Measurements from ENCODE around the gene FCMR.
"Not testable (repeated sequence)": the region's sequence is repeated elsewhere in the genome, so short reads cannot be mapped to it uniquely, and the experiment has no call there.

Gene FCMR

DNA sequence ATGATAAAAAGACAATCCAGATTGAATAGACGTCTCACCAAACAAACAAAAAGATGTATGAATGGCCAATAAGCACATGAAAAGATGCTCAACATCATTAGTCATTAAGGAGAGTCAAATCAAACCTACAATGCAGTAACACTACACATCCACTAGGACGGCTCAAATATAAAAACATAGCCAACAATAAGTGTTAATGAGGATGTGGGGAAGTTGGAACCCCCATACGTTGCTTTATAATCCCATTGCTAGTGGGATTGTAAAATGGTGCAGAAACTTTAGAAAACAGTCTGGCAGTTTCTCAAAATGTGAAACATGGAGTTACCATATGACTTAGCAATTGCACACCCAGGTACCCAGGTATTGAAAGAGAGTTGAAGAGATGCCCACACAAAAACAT is 39.2 kb downstream of the FCMR start:
- DNase-seq (ENCODE audit: extremely low read depth in 1 of 2, low read depth in 1 of 2): no peak

DNA sequence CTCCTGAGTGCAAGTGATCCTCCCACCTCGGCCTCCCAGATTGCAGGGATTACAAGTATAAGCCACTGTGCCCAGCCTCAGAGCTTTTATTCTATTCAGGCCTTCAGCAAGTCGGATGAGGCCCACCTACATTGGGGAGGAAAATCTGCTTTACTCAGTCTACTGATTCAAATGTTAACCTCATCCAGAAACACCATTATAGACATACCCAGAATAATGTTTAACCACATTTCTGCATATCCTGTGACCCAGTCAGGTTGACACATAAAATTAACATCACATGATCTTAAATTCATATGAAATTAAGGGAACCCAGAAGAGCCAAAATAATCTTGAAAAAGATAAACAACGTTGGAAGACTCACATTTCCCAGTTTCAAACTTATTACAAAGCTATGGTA is 41.4 kb downstream of the FCMR start:
- no peak for DNase-seq (ENCODE audit: extremely low read depth in 1 of 2, low read depth in 1 of 2)

DNA sequence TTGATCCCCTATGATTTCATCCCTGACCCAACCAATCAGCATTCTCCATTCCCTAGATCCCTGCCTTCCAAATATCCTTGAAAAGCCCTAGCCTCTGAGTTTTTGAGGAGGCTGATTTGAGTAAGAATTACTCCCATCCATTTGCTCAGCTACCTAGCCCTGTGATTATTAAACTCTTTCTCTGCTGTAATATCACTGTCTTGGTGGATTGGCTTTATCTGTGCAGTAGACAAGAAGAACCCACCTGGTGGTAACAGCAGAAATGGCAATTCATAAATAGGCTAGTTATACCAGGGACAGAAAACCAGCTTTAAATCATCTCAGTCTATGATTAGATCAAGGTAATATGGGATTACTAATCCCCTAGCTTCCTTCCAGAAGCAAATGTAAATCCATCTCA is 43.3 kb downstream of the FCMR start:
- DNase-seq (ENCODE audit: extremely low read depth in 1 of 2, low read depth in 1 of 2): no peak

DNA sequence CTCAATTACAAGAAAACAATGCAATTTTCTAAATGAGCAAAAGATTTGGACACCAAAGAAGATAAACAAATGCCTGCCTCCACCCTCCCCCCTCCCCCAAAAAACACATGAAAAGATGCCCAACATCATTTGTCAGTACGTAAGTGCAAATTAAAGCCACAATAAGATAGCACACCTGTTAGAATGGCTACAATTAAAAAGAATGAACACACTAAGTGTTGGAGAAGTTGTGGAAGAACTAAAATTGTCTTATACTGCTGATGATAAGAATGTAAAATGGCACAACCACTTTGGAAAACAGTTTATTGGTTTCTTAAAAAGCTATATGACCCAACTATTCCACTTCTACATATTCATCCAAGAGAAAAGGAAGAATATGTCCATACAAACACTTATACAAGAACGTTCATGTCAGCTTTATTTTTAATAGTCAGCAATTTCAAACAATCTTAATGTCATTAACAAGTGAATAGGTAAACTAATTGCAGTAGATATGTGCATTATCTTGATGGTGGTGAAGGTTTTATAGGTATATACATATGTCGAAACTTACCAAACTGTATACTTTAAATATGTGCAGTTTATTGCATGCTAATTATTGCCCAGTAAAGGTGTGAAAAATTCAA is 45.9 kb downstream of the FCMR start:
- no peak for DNase-seq (ENCODE audit: extremely low read depth in 1 of 2, low read depth in 1 of 2)

DNA sequence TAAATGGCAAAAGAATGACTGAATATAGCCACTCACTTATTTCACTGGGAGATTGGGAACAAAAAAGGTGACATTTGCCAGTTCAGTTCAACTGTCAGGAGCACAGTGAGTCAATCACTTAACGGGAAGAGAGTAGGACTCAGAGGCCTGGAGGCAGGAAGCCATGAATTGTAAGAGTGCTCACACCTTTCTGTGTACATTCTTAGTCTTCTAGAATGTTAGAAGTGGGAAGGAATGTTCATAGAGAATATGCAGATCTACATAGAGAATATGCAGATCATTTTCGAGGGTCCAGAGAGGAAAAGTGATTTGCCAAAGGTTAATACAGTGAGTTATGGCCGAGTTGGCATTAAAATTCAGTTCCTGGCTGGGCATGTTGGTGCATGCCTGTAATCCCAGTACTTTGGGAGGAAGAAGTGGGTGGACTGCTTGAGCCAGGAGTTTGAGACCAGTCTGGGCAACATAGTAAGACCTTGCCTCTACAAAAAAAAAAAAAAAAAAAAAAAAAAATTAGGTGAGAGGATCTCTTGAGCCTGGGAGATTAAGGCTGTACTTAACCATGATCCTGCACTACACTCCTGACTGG is 48.0 kb downstream of the FCMR start:
- DNase-seq (ENCODE audit: extremely low read depth in 1 of 2, low read depth in 1 of 2): no peak

DNA sequence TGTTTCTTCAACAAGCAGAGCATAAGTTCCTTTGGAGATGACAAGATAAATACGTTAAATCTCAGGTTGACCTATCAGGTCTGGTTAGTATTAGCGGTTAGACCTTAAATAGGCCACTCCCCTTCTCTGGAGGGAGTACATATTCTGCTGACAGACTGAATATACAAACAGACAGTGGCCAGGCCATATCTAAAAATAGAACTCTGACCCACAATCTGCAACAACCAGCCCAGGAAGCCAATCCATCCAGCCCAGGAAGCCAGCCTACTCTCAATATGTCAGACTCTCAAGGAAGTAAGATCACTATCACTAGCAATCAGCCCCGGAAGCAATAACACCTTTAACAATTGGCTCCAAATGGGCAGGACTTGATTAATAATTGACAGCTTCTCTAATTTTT is 49.6 kb downstream of the FCMR start:
- no peak for DNase-seq (ENCODE audit: extremely low read depth in 1 of 2, low read depth in 1 of 2)

DNA sequence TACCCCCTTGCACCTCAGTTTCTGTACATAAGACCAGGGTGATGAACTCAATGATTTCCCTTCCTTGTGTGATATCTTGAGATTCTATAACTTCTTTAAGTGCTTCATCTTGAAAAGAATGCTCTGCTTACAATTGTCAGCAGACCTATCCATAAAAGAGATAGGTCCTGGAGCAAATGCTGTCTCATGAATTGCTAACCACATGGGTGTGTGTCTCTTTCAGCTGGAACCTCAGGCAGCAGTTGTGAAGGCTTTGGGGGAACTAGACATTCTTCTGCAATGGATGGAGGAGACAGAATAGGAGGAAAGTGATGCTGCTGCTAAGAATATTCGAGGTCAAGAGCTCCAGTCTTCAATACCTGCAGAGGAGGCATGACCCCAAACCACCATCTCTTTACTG is 53.5 kb downstream of the FCMR start:
- no peak for DNase-seq (ENCODE audit: extremely low read depth in 1 of 2, low read depth in 1 of 2)

DNA sequence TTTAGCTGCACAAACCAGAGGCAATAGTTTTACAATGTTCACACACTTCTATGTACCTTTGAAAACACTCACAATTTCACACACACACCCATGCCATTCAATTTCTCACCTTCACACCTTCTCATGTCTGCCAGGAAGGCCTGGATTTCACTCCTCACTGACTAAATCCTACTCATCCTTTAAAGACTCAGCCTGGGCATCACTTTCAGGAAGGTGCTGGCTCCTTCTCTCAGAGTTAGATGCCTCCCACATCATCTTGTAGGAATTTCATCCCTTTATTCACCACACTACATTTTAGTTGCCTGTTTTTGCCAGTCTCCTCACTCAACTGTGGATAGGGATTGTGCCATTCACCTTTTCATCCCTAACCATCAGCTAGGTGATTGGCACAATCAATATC is 54.0 kb downstream of the FCMR start:
- DNase-seq (ENCODE audit: extremely low read depth in 1 of 2, low read depth in 1 of 2): no peak

DNA sequence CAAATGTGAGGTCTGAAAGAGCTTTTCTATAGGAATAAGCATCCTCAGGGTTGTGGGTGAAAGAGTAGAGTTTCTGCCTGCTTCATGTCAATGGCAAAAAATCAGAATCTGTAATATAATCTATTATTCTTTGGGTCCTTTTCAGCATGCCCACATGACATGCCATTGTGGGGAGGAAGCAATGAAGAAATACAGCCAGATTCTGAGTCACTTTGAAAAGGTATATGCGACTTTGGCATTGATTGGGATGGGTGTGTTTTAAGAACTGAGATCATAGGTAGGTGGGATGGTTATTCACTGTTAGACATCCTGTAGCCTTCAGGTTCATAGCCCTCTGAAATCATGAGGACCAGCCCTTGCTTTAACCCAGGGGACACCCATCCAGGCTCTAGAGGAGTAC is 54.5 kb downstream of the FCMR start:
- DNase-seq (ENCODE audit: extremely low read depth in 1 of 2, low read depth in 1 of 2): no peak

DNA sequence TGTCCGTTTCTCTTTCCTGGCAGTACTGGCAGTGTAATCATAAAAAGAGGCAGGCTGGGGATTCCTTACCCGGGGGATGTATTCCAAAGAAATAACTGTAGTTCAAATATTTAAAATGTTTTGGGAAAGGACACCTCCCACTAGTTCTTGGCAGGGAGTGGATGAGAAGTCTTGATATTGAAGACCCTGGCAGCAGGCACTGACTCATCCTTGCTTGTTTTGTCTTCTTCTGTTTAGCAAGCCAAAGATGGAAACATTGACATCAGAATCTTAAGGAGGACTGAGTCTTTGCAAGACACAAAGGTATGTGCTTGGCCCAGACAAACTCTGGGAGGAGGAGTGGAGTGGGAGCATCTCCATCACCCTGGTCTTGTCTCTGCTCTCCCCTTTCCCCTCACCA is 55.7 kb downstream of the FCMR start:
- DNase-seq (ENCODE audit: extremely low read depth in 1 of 2, low read depth in 1 of 2): no peak

DNA sequence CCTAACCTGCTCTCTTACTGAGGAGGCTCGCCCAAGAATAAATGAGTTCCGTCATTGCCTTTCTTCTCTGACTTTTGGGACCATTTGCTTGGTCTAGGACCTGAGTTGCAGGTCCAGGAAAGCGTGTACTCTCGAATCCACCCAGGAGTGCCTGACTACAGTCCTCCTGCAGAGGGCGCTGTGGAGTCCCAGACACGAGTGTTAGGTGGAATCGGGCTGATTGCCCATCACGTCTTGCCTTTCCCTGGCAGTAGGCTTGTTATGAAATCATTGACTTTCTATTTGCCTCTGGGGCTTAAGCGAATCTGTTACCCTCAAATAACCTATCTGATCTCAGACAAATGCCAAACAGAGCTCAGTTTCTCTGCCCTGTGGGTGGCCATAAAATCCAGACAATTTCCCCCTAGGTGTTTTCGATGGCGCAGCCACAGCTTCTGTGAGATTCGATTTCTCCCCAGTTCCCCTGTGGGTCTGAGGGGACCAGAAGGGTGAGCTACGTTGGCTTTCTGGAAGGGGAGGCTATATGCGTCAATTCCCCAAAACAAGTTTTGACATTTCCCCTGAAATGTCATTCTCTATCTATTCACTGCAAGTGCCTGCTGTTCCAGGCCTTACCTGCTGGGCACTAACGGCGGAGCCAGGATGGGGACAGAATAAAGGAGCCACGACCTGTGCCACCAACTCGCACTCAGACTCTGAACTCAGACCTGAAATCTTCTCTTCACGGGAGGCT is 56.6 kb downstream of the FCMR start, which contains the start of gene IL20:
Gene IL20, plus strand, starts transcription at position 685 of the 733 bp plus-strand sequence. CDS start 230 bp downstream, outside the sequence.
- peak; percentile 73 to 83 for DNase-seq (ENCODE audit: extremely low read depth in 1 of 2, low read depth in 1 of 2)

DNA sequence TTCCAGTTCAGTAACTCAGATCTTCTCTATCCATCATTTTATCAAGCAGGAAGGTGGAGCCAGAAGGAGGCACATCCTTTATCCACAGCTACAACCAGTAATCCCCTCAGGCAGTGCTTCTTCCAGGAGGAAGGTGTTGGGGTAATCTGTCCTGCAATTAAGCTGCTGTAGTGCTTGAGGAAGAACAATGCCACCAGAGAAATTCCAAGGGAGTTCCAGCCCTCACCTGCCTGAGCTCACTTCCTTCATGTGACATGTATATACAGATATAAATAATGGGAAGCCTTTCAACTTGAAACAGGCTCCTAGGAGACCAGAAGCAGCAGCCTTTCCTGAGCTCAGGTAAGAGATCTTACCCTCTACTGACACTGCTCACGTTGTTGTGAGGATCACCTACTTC is 58.5 kb downstream of the FCMR start:
- DNase-seq (ENCODE audit: extremely low read depth in 1 of 2, low read depth in 1 of 2): no peak

DNA sequence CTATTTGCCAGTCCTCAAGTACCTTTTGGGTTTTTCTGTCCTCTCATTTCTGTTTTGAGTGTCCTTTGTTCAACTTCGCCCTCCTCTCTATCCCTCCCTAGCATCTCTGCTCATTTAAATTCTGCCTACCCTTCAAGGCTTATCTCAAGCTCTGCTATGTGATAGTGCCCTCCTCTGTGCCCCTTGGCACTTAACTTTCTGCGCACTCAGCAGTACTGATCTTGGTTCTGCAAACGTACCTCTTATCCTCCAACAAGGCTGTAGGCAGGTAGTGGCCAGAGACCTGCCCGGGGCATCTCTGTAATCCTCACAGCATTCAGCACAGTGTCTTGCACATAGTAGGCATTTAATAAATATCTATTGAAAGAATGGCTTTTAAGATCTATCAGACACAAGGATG is 61.6 kb downstream of the FCMR start:
- DNase-seq (ENCODE audit: extremely low read depth in 1 of 2, low read depth in 1 of 2): no peak

DNA sequence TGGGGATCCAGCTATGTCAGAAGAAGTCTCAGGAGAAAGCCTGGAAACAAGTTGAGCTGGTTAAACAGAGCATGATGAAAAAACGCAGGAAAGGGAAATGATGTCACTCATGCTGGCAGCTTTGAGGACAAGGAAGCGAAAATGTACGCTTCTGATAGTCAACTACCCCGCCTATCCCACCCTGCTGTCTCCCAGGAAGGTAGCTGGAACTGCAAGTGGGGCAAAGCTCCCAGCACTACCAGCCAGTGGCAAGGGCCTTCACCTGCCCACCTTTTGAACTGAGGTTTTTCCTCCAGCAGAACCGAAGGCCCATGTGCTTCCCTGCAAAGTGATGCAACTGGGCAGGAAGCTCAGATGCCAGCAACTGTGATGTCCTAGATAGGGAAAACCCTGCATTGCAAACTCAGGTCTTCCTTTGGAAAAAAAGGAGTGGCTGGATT is 62.6 kb downstream of the FCMR start:
- DNase-seq (ENCODE audit: extremely low read depth in 1 of 2, low read depth in 1 of 2): no peak

DNA sequence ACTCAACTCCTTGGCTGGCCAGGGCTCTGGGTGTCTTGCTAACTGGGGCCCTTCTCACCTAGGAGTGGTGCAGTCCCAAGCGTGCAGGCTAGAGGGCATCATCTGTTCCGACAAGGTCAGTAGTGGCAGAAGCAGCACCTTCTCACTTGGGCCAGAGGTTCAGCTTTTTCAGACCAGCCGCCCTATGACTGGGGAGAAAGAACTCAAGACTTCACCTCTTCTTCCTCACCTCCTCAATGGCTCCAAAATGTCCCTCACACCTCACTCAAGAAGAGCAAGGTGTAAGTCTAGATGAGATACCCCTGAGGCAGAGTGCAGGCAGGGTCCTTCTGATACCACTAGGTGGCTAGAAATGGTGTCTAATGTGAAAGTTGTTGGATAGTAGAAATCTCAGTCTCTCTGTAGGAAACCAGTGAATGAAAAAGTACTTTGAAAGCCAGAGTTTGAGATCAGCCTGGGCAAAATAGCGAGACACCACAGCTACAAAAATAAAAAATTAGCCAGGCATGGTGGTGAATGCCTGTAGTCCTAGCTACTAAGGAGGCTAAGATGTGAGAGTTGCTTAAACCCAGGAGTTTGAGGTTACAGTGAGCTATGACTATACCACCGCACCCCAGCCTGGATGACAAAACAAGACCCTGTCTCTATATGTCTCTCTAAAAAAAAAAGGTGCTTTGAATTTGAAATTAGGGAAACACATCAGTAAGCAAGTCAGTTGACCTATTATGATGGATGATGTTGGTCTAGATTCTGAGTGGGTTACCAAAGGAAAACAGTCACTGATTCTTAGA is 64.9 kb downstream of the FCMR start:
- DNase-seq (ENCODE audit: extremely low read depth in 1 of 2, low read depth in 1 of 2): no peak

DNA sequence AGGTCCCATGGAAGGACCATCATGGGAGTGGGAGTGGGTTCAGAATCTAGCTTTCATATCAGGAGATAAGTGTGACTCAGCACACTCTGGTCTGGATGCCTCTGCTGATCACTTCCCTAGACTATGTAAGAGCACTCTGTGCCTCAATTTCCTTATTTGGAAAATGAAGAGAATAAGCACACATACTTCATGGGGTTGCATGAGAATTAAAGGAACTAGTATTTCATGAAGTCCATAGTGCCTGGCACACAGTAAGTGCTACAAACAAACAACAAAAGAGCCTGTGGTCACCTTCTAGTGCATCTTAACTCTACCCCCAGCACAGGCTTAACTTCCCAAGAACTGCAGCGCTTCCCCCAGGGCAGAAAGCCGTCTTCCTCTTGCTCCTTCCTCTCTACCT is 65.9 kb downstream of the FCMR start:
- no peak for DNase-seq (ENCODE audit: extremely low read depth in 1 of 2, low read depth in 1 of 2)

DNA sequence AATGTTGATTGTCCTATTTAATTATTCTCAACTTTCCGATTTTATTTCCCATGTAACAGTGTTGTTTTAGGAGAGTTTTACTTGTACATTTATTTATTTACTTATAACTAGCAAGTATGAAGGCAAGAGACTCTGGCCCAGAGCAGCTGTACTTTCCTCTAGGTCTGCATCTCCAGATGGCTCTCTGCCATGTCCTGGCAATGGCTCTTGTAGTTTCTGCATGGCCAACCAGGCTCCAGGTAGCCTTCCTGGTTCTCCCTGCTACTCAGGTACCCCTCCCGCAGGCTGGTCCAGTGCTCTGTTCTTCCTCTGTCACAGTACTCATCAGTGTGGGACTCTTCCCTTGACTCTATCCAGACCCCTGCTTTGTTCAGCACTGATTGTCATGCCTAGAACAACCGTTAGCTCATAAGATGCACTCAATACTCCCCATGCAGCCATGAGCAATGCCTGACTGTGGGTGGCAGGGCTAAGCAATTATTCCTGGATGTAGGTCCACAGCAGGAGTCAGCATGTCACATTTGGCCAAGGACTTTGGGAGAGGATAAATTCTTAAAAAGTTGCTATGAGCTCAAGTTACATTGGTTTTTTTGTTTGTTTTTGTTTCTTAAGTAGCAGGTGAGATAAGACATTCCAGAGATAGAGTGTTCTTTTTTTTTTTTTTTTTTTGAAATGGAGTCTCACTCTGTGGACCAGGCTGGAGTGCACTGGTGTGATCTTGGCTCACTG is 67.2 kb downstream of the FCMR start:
- no peak for DNase-seq (ENCODE audit: extremely low read depth in 1 of 2, low read depth in 1 of 2)

DNA sequence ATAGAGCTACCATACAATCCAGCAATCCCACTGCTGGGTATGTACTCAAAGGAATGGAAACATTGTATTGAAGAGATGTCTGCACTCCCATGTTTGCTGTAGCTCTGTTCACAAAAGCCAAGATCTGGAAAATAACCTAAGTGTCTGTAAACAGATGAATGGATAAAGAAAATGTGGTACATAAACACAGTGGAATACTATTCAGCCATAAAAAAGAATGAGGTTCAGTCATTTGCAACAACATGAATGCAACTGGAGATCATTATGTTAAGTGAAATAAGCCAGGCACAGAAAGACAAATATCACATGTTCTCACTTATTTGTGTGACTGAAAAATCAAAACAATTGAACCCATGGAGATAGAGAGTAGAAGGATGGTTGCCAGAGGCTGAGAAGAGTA is 68.0 kb downstream of the FCMR start:
- not testable (repeated sequence) for DNase-seq (ENCODE audit: extremely low read depth in 1 of 2, low read depth in 1 of 2)
